Gastroesophageal sphincter (tissue), 3 donors: ENCODE results near the gene CCSER1.
A peak's percentile ranks its signal among the peaks of the same experiment; 100 is the strongest.

Experiments used
- CTCF ChIP-seq, 4 experiments: fragments of 200-600 bp in 2 of 4; fragments of 450-650 bp in 2 of 4; sonication (generic) in 1 of 4; IDR thresholded peaks; one replicate each; pipeline ENCODE4 v1.5.1; 2017 to 2019; ENCODE audit warnings: antibody characterized with exemption in 4 of 4, mild to moderate bottlenecking in 2 of 4, moderate library complexity in 2 of 4
- EP300 ChIP-seq: sonication (generic); formaldehyde crosslinking; IDR thresholded peaks from one replicate; pipeline ENCODE4 v1.6.1; 2017; ENCODE audit warnings: antibody characterized with exemption, mild to moderate bottlenecking
- POLR2A ChIP-seq, 2 donors: fragments of 450-650 bp; IDR thresholded peaks; one replicate each; pipeline ENCODE4 v1.6.1; 2017; ENCODE audit warnings: antibody characterized with exemption in 2 of 2, mild to moderate bottlenecking in 2 of 2, moderate library complexity in 1 of 2
- POLR2AphosphoS5 ChIP-seq: sonication (generic); formaldehyde crosslinking; IDR thresholded peaks from one replicate; pipeline ENCODE4 v1.6.1; 2017; ENCODE audit warnings: antibody characterized with exemption

GRCh38 chr4:90419124-90419711 lies 292.0 kb downstream of the CCSER1 start:
- no peak for TF ChIP-seq EP300
- no peak for TF ChIP-seq POLR2AphosphoS5
- TF ChIP-seq CTCF (IDR thresholded peaks at IDR 0.05): peak in 2 of 4 experiments; percentile 25 to 51
- TF ChIP-seq POLR2A (IDR thresholded peaks at IDR 0.05): no peak
